ENCODE data around the gene IFNGR2.
"Not testable (repeated sequence)": the region's sequence is repeated elsewhere in the genome, so short reads cannot be mapped to it uniquely, and the experiment has no call there.

The IFNGR2 gene

GRCh38 chr21:33444499-33444898, 41.3 kb downstream of the IFNGR2 start:
- FAIRE-seq (no peak), DNase-seq (ENCODE audit: insufficient read length, low spot score) (no peak)
- no peak for TF ChIP-seq POLR2AphosphoS5 (IDR thresholded peaks at IDR 0.05; ENCODE audit: low read depth, low read length)
- no peak for TF ChIP-seq TAF1 (IDR thresholded peaks at IDR 0.05; ENCODE audit: low read depth, low read length)
- TF ChIP-seq POLR2A (IDR thresholded peaks at IDR 0.05; ENCODE audit: low read depth, low read length): no peak
- TF ChIP-seq SPI1 (IDR thresholded peaks at IDR 0.05; ENCODE audit: low read depth, low read length): no peak
- no peak for TF ChIP-seq POU2F2 (IDR thresholded peaks at IDR 0.05; ENCODE audit: low read depth, low read length)
- TF ChIP-seq PAX5 (IDR thresholded peaks at IDR 0.05; ENCODE audit: insufficient read depth, low read length, severe bottlenecking): no peak

GRCh38 chr21:33446620-33447019, 43.4 kb downstream of the IFNGR2 start:
- not testable (repeated sequence) for FAIRE-seq; DNase-seq (ENCODE audit: insufficient read length, low spot score)

- TF ChIP-seq POLR2AphosphoS5 (IDR thresholded peaks at IDR 0.05; ENCODE audit: low read depth, low read length) (no peak), POLR2A (IDR thresholded peaks at IDR 0.05; ENCODE audit: low read depth, low read length) (no peak), TAF1 (IDR thresholded peaks at IDR 0.05; ENCODE audit: low read depth, low read length) (no peak), SPI1 (IDR thresholded peaks at IDR 0.05; ENCODE audit: low read depth, low read length) (no peak), PAX5 (IDR thresholded peaks at IDR 0.05; ENCODE audit: insufficient read depth, low read length, severe bottlenecking) (no peak)
- FAIRE-seq: no peak
- no peak for DNase-seq (ENCODE audit: insufficient read length, low spot score)
These were observed 46.4 kb downstream of the IFNGR2 start for GRCh38 chr21:33449616-33450015.

GRCh38 chr21:33451634-33452071, 48.4 kb downstream of the IFNGR2 start:
- DNase-seq (ENCODE audit: insufficient read length, low spot score): no peak
- no peak for FAIRE-seq
- TF ChIP-seq POLR2A (IDR thresholded peaks at IDR 0.05; ENCODE audit: low read depth, low read length) (no peak), TAF1 (IDR thresholded peaks at IDR 0.05; ENCODE audit: low read depth, low read length) (no peak), SPI1 (IDR thresholded peaks at IDR 0.05; ENCODE audit: low read depth, low read length) (no peak), PAX5 (IDR thresholded peaks at IDR 0.05; ENCODE audit: insufficient read depth, low read length, severe bottlenecking) (no peak), POLR2AphosphoS5 (IDR thresholded peaks at IDR 0.05; ENCODE audit: low read depth, low read length) (no peak), POU2F2 (IDR thresholded peaks at IDR 0.05; ENCODE audit: low read depth, low read length) (no peak)

- FAIRE-seq (no peak), DNase-seq (ENCODE audit: insufficient read length, low spot score) (no peak)
- no peak for TF ChIP-seq POLR2A (IDR thresholded peaks at IDR 0.05; ENCODE audit: low read depth, low read length)
These were observed 49.1 kb downstream of the IFNGR2 start for GRCh38 chr21:33452362-33452761.

- no peak for FAIRE-seq
- TF ChIP-seq TAF1 (IDR thresholded peaks at IDR 0.05; ENCODE audit: low read depth, low read length): no peak
- no peak for TF ChIP-seq POLR2AphosphoS5 (IDR thresholded peaks at IDR 0.05; ENCODE audit: low read depth, low read length)
- TF ChIP-seq PAX5 (IDR thresholded peaks at IDR 0.05; ENCODE audit: insufficient read depth, low read length, severe bottlenecking): no peak
- TF ChIP-seq POU2F2 (IDR thresholded peaks at IDR 0.05; ENCODE audit: low read depth, low read length): no peak
- no peak for TF ChIP-seq POLR2A (IDR thresholded peaks at IDR 0.05; ENCODE audit: low read depth, low read length)
- no peak for TF ChIP-seq SPI1 (IDR thresholded peaks at IDR 0.05; ENCODE audit: low read depth, low read length)
- no peak for DNase-seq (ENCODE audit: insufficient read length, low spot score)
These were observed 52.7 kb downstream of the IFNGR2 start for GRCh38 chr21:33455686-33456446.

- no peak for TF ChIP-seq POLR2A (IDR thresholded peaks at IDR 0.05; ENCODE audit: low read depth, low read length)
- no peak for TF ChIP-seq TAF1 (IDR thresholded peaks at IDR 0.05; ENCODE audit: low read depth, low read length)
- no peak for TF ChIP-seq SPI1 (IDR thresholded peaks at IDR 0.05; ENCODE audit: low read depth, low read length)
- no peak for TF ChIP-seq POU2F2 (IDR thresholded peaks at IDR 0.05; ENCODE audit: low read depth, low read length)
- no peak for TF ChIP-seq POLR2AphosphoS5 (IDR thresholded peaks at IDR 0.05; ENCODE audit: low read depth, low read length)
- no peak for TF ChIP-seq PAX5 (IDR thresholded peaks at IDR 0.05; ENCODE audit: insufficient read depth, low read length, severe bottlenecking)
- FAIRE-seq (no peak), DNase-seq (ENCODE audit: insufficient read length, low spot score) (no peak)
These were observed 55.6 kb downstream of the IFNGR2 start for GRCh38 chr21:33458861-33459260.

GRCh38 chr21:33461538-33462250, 58.5 kb downstream of the IFNGR2 start:
- DNase-seq (ENCODE audit: insufficient read length, low spot score) (no peak), FAIRE-seq (no peak)
- no peak for TF ChIP-seq PAX5 (IDR thresholded peaks at IDR 0.05; ENCODE audit: insufficient read depth, low read length, severe bottlenecking)
- no peak for TF ChIP-seq POLR2AphosphoS5 (IDR thresholded peaks at IDR 0.05; ENCODE audit: low read depth, low read length)
- TF ChIP-seq POLR2A (IDR thresholded peaks at IDR 0.05; ENCODE audit: low read depth, low read length): no peak

GRCh38 chr21:33469183-33469582, 66.0 kb downstream of the IFNGR2 start:
- FAIRE-seq: not testable (repeated sequence)

GRCh38 chr21:33470701-33471100, 67.5 kb downstream of the IFNGR2 start:
- DNase-seq (ENCODE audit: insufficient read length, low spot score) (no peak), FAIRE-seq (no peak)
- no peak for TF ChIP-seq POLR2A (IDR thresholded peaks at IDR 0.05; ENCODE audit: low read depth, low read length)
- no peak for TF ChIP-seq SPI1 (IDR thresholded peaks at IDR 0.05; ENCODE audit: low read depth, low read length)
- no peak for TF ChIP-seq TAF1 (IDR thresholded peaks at IDR 0.05; ENCODE audit: low read depth, low read length)
- TF ChIP-seq POU2F2 (IDR thresholded peaks at IDR 0.05; ENCODE audit: low read depth, low read length): no peak
- TF ChIP-seq PAX5 (IDR thresholded peaks at IDR 0.05; ENCODE audit: insufficient read depth, low read length, severe bottlenecking): no peak
- no peak for TF ChIP-seq POLR2AphosphoS5 (IDR thresholded peaks at IDR 0.05; ENCODE audit: low read depth, low read length)

More at GRCh38 chr21:33469183-33469582, 66.0 kb downstream of the IFNGR2 start:
- not testable (repeated sequence) for DNase-seq (ENCODE audit: insufficient read length, low spot score)

Measured in GM12891 (cell line).